Stomach smooth muscle (tissue), 2 donors: ENCODE results near the gene CDH1.

Experiments used
- H3K27ac ChIP-seq: one replicate; pipeline ENCODE4 v1.7.0; 2013; ENCODE audit warnings: mild to moderate bottlenecking, low read length, inconsistent platforms
- H3K27me3 ChIP-seq, 2 donors: one replicate each; pipeline ENCODE4 v1.7.0; 2013; ENCODE audit warnings: low read length in 2 of 2; ENCODE audit not compliant: insufficient read depth in 2 of 2, control insufficient read depth in 1 of 2
- H3K36me3 ChIP-seq, 2 donors: one replicate each; pipeline ENCODE4 v1.7.0; 2013; ENCODE audit warnings: low read length in 2 of 2; ENCODE audit not compliant: control insufficient read depth in 2 of 2, insufficient read depth in 2 of 2
- H3K4me1 ChIP-seq: one replicate; pipeline ENCODE4 v1.7.0; 2013; ENCODE audit warnings: low read length; ENCODE audit not compliant: control insufficient read depth, insufficient read depth
- H3K4me3 ChIP-seq, 2 donors: one replicate each; pipeline ENCODE4 v1.7.0; 2013; ENCODE audit warnings: low read length in 2 of 2
- H3K9ac ChIP-seq, 2 donors: one replicate each; pipeline ENCODE4 v1.7.0; 2013; ENCODE audit warnings: low read length in 2 of 2, mild to moderate bottlenecking in 1 of 2
- H3K9me3 ChIP-seq, 2 donors: one replicate each; pipeline ENCODE4 v1.7.0; 2013; ENCODE audit warnings: low read length in 2 of 2; ENCODE audit not compliant: control insufficient read depth in 2 of 2
- donor health status: healthy.
- donor health status: Pancreatic carcinoma.

Gene CDH1

DNA sequence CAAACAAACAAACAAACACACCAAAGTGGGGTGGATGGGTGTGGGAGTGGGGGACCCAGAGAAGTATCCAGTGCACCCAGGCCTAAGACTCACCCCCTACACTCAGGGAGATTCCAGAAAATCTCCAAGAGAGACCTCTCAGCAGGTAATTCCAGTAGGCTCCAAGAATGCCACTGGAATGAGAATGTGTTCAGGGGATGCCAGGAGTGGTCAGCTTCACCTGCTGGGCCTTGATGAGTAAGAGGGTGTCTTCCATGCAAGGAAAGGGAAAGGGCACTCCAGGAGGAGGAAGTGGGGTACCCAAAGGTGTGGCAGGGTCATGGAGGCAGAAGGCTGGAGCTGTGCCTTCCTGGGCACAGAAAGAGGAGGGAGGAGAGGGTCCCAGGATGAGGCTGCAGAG, 9.9 kb downstream of the CDH1 start:
- H3K4me3 ChIP-seq: no peak overlapping the region
- no peaks in the 10 kb centered on the region for H3K27me3 ChIP-seq
- no peaks in the 10 kb centered on the region for H3K36me3 ChIP-seq
- H3K9me3 ChIP-seq: no peaks in the 10 kb centered on the region
- no peak overlapping the region for H3K9ac ChIP-seq
- no peak overlapping the region for H3K27ac ChIP-seq
- H3K4me1 ChIP-seq: no peaks in the 10 kb centered on the region

GRCh38 chr16:68749432-68749831, 12.3 kb downstream of the CDH1 start:
- no peak overlapping the region for H3K27ac ChIP-seq
- no peaks in the 10 kb centered on the region for H3K4me1 ChIP-seq
- no peaks in the 10 kb centered on the region for H3K9me3 ChIP-seq
- H3K9ac ChIP-seq: no peak overlapping the region
- no peak overlapping the region for H3K4me3 ChIP-seq
- H3K27me3 ChIP-seq: no peaks in the 10 kb centered on the region
- H3K36me3 ChIP-seq: no peaks in the 10 kb centered on the region

- Histone ChIP-seq H3K4me1 (no peaks in the 10 kb centered on the region), H3K9me3 (no peaks in the 10 kb centered on the region), H3K36me3 (no peaks in the 10 kb centered on the region), H3K27me3 (no peaks in the 10 kb centered on the region), H3K9ac (no peak overlapping the region), H3K4me3 (no peak overlapping the region), H3K27ac (no peak overlapping the region)
These were observed 13.2 kb downstream of the CDH1 start for GRCh38 chr16:68750193-68750695.

DNA sequence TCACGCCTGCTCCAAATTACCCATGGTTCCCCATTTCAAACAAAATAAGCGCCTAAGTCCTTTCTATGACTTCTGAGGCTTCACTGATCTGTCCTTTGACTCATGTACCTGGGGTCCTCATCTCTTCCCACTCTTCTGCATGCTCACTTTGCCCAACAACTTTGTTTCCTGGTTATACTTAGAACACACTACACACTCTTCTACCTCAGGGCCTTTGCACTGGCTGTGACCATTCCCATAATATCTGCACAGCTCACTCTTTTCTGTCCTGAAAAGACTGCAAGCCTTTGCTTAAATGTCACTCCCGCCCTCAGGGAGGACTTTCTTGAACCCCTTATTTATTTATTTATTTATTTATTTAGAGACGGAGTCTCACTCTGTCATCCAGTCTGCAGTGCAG, 14.1 kb downstream of the CDH1 start:
- H3K27me3 ChIP-seq: no peaks in the 10 kb centered on the region
- H3K9ac ChIP-seq: no peak overlapping the region
- no peaks in the 10 kb centered on the region for H3K36me3 ChIP-seq
- H3K4me1 ChIP-seq: no peaks in the 10 kb centered on the region
- no peak overlapping the region for H3K4me3 ChIP-seq
- H3K9me3 ChIP-seq: no peaks in the 10 kb centered on the region
- no peak overlapping the region for H3K27ac ChIP-seq

- no peaks in the 10 kb centered on the region for H3K36me3 ChIP-seq
- no peak overlapping the region for H3K9ac ChIP-seq
- H3K9me3 ChIP-seq: no peaks in the 10 kb centered on the region
- no peak overlapping the region for H3K4me3 ChIP-seq
- no peaks in the 10 kb centered on the region for H3K4me1 ChIP-seq
- H3K27ac ChIP-seq: no peak overlapping the region
- no peaks in the 10 kb centered on the region for H3K27me3 ChIP-seq
These were observed 15.5 kb downstream of the CDH1 start for GRCh38 chr16:68752602-68753001.

- H3K4me3 ChIP-seq: no peak overlapping the region
- no peaks in the 10 kb centered on the region for H3K4me1 ChIP-seq
- H3K9me3 ChIP-seq: no peaks in the 10 kb centered on the region
- no peak overlapping the region for H3K9ac ChIP-seq
- H3K27me3 ChIP-seq: no peaks in the 10 kb centered on the region
- H3K36me3 ChIP-seq: no peaks in the 10 kb centered on the region
- no peak overlapping the region for H3K27ac ChIP-seq
These were observed 17.1 kb downstream of the CDH1 start for GRCh38 chr16:68754084-68754792.

- no peak overlapping the region for H3K9ac ChIP-seq
- H3K27ac ChIP-seq: no peak overlapping the region
- peaks cover 0 to 4% of the 10 kb centered on the region in 2 donors for H3K27me3 ChIP-seq
- H3K9me3 ChIP-seq: no peaks in the 10 kb centered on the region
- H3K36me3 ChIP-seq: no peaks in the 10 kb centered on the region
- no peak overlapping the region for H3K4me3 ChIP-seq
- no peaks in the 10 kb centered on the region for H3K4me1 ChIP-seq
These were observed 19.3 kb downstream of the CDH1 start for GRCh38 chr16:68756239-68756915.

GRCh38 chr16:68757625-68757935, 20.5 kb downstream of the CDH1 start:
- no peaks in the 10 kb centered on the region for H3K9me3 ChIP-seq
- no peak overlapping the region for H3K4me3 ChIP-seq
- peaks cover 0 to 7% of the 10 kb centered on the region in 2 donors for H3K27me3 ChIP-seq
- H3K36me3 ChIP-seq: no peaks in the 10 kb centered on the region
- H3K27ac ChIP-seq: no peak overlapping the region
- no peak overlapping the region for H3K9ac ChIP-seq
- no peaks in the 10 kb centered on the region for H3K4me1 ChIP-seq

DNA sequence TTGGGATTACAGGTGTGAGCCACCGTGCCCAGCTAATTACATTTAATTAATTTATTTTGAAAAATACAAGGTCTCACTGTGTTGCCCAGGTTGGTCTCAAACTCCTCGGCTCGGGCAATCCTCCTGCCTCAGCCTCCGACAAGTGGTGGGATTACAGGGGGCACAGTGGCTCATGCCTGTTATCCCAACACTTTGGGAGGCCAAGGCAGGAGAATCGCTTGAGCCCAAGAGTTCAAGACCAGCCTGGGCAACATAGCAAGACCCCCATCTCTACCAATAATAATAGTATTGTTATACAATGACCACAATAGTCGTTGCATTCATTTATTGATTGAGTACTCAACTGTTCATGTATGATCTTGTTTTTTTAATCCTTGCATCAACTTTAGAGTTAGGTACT, 22.0 kb downstream of the CDH1 start:
- no peak overlapping the region for H3K4me3 ChIP-seq
- H3K9ac ChIP-seq: no peak overlapping the region
- no peak overlapping the region for H3K27ac ChIP-seq
- H3K27me3 ChIP-seq: peaks cover 0 to 7% of the 10 kb centered on the region in 2 donors
- H3K9me3 ChIP-seq: no peaks in the 10 kb centered on the region
- H3K4me1 ChIP-seq: no peaks in the 10 kb centered on the region
- H3K36me3 ChIP-seq: no peaks in the 10 kb centered on the region

- Histone ChIP-seq H3K36me3 (no peaks in the 10 kb centered on the region), H3K27ac (no peak overlapping the region), H3K4me1 (no peaks in the 10 kb centered on the region), H3K27me3 (peaks cover 0 to 7% of the 10 kb centered on the region in 2 donors), H3K9me3 (no peaks in the 10 kb centered on the region), H3K4me3 (no peak overlapping the region), H3K9ac (no peak overlapping the region)
These were observed 23.7 kb downstream of the CDH1 start for GRCh38 chr16:68760671-68761275.
